ENCODE results near the gene VENTX. TPM values are rescaled to one million over a fixed set of nuclear protein-coding genes. Genes with fewer than 3 reads are reported as not detected.

VENTX gene
- total RNA-seq, 1 experiment from 2014 or later, result not detected

DNA sequence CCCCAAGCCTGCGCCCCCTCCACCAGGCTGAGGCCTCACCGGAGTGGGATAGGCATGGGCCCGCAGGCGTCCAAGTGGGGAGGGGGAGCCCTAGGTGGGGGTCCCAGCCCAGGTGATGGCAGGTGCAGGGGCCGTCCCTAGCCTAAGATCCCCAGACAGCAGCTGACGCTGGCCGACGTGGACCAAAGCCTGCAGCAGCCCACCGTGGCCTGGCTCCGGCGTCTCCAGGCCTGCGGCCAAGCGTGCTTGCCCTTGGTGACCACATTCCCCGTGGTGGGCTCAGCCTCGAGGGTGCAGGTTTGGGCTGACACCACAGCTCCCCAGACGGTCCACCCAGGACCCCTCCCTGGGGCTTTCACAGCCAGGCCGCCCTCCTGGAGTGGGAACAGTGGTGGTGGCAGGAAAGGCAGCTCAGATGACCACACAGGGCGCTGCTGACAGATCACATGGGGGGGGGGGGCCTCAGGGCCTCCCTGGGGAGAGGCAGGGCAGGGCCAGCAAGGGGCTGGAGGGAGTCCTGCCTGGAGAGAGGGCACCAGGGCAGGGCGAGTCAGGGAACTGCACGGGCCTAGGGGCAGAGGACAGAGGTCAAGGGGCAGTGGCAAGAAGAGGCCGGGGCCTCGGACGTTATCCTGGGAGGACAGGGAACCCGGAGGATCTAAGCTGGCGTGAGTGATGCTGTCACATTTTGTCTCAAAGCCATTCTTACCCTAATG lies 39.8 kb downstream of the VENTX start:
- ChIA-PET POLR2A (no interaction called here), CTCF (interaction anchor here (1.2 kb wide), 1 partner anchor 52 kb away, joined by 3 read pairs; no protein-coding TSS in a partner anchor)
- ATAC-seq (0 out of 2 replicates have a peak, but pooled peaks have one; percentile 6), DNase-seq (ENCODE audit: low read depth, low spot score) (no peak)
- Histone ChIP-seq H3K27me3 (ENCODE audit: control insufficient read depth, insufficient read depth, low read length) (no peaks in the 10 kb centered on the region), H3K9me3 (ENCODE audit: control insufficient read depth, insufficient read depth, low read depth, low read length) (no peaks in the 10 kb centered on the region), H3K4me3 (ENCODE audit: low read depth in 2 of 2, low read length in 2 of 2) (no peak overlapping the region), H3K4me1 (ENCODE audit: control insufficient read depth, insufficient read depth, low read length) (peaks cover 44% of the 10 kb centered on the region), H3K36me3 (ENCODE audit: control insufficient read depth, insufficient read depth, low read length) (no peaks in the 10 kb centered on the region; the same call in 1 of the 2 replicates), H3K27ac (ENCODE audit: low read length) (no peak overlapping the region)
- in situ Hi-C loops (cut with HindIII; ENCODE audit: low pct_unique_long_range_greater_than_20kb, low sequenced_read_pairs) (no loop called here), intact Hi-C loops (cut with micrococcal nuclease; ENCODE audit: unreplicated experiment) (no loop called here)
- no peak for TF ChIP-seq POLR2AphosphoS5 (IDR thresholded peaks at IDR 0.05; ENCODE audit: low read depth, low read length)
- TF ChIP-seq, protein P1, sequence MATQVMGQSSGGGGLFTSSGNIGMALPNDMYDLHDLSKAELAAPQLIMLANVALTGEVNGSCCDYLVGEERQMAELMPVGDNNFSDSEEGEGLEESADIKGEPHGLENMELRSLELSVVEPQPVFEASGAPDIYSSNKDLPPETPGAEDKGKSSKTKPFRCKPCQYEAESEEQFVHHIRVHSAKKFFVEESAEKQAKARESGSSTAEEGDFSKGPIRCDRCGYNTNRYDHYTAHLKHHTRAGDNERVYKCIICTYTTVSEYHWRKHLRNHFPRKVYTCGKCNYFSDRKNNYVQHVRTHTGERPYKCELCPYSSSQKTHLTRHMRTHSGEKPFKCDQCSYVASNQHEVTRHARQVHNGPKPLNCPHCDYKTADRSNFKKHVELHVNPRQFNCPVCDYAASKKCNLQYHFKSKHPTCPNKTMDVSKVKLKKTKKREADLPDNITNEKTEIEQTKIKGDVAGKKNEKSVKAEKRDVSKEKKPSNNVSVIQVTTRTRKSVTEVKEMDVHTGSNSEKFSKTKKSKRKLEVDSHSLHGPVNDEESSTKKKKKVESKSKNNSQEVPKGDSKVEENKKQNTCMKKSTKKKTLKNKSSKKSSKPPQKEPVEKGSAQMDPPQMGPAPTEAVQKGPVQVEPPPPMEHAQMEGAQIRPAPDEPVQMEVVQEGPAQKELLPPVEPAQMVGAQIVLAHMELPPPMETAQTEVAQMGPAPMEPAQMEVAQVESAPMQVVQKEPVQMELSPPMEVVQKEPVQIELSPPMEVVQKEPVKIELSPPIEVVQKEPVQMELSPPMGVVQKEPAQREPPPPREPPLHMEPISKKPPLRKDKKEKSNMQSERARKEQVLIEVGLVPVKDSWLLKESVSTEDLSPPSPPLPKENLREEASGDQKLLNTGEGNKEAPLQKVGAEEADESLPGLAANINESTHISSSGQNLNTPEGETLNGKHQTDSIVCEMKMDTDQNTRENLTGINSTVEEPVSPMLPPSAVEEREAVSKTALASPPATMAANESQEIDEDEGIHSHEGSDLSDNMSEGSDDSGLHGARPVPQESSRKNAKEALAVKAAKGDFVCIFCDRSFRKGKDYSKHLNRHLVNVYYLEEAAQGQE (IDR thresholded peaks at IDR 0.05; ENCODE audit: insufficient read depth in 1 of 2, low read depth in 2 of 2, low read length in 1 of 2), result no peak
- no peak for TF ChIP-seq SIN3A (IDR thresholded peaks at IDR 0.05; ENCODE audit: borderline replicate concordance, insufficient read depth, low read depth, low read length)
- TF ChIP-seq TCF7L2 (IDR thresholded peaks at IDR 0.05; ENCODE audit: low read depth, low read length), result no peak; the same call in 1 of the 2 replicates
- TF ChIP-seq, protein P2, sequence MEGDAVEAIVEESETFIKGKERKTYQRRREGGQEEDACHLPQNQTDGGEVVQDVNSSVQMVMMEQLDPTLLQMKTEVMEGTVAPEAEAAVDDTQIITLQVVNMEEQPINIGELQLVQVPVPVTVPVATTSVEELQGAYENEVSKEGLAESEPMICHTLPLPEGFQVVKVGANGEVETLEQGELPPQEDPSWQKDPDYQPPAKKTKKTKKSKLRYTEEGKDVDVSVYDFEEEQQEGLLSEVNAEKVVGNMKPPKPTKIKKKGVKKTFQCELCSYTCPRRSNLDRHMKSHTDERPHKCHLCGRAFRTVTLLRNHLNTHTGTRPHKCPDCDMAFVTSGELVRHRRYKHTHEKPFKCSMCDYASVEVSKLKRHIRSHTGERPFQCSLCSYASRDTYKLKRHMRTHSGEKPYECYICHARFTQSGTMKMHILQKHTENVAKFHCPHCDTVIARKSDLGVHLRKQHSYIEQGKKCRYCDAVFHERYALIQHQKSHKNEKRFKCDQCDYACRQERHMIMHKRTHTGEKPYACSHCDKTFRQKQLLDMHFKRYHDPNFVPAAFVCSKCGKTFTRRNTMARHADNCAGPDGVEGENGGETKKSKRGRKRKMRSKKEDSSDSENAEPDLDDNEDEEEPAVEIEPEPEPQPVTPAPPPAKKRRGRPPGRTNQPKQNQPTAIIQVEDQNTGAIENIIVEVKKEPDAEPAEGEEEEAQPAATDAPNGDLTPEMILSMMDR (IDR thresholded peaks at IDR 0.05), result no peak
- no TSS peak for BruUV-seq (replicated peaks)

DNA sequence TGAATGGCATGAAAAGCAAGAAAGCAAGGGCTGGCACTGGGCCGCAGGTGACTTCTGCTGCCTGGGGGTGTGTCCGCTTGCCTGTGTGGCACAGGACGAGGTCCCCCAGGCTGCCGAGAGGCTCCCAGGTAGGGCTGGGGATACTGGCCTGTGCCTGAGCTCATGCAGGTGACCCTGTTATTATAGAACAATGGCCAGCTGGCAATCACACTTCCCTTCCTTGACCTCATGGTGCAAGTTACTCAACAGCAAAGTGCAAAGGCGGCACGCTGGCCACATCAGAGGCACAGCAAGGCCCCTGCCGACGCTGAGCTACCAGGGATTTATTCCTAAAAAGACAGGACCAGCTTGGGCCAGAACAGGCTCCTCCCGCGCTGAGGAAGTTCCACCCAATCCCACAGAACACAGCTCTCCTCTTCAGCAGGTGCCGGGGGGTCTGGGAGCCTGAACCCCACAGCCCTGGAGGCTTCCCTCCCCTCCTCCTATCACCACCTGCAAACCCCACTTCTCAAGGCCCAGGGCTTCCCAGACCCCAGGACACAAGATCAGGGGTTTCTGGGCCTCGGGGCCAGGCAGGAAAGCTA lies 40.4 kb downstream of the VENTX start:
- DNase-seq (ENCODE audit: low read depth, low spot score) (no peak), ATAC-seq (peak; percentile 8)
- no peak overlapping the region for H3K4me3 ChIP-seq (ENCODE audit: low read depth in 2 of 2, low read length in 2 of 2)
- no peak overlapping the region for H3K27ac ChIP-seq (ENCODE audit: low read length)
- H3K4me1 ChIP-seq (ENCODE audit: control insufficient read depth, insufficient read depth, low read length), result peaks cover 44% of the 10 kb centered on the region
- no peaks in the 10 kb centered on the region; the same call in 1 of the 2 replicates for H3K36me3 ChIP-seq (ENCODE audit: control insufficient read depth, insufficient read depth, low read length)
- H3K9me3 ChIP-seq (ENCODE audit: control insufficient read depth, insufficient read depth, low read depth, low read length), result no peaks in the 10 kb centered on the region
- BruUV-seq (replicated peaks), result no TSS peak
- TF ChIP-seq, protein P2 (IDR thresholded peaks at IDR 0.05), result no peak
- peak; percentile 82 for TF ChIP-seq TCF7L2 (IDR thresholded peaks at IDR 0.05; ENCODE audit: low read depth, low read length)
- no peaks in the 10 kb centered on the region for H3K27me3 ChIP-seq (ENCODE audit: control insufficient read depth, insufficient read depth, low read length)
- ChIA-PET POLR2A (no interaction called here), CTCF (interaction anchor here (1.2 kb wide), 1 partner anchor 51 kb away, joined by 3 read pairs; no protein-coding TSS in a partner anchor)
- intact Hi-C loops (cut with micrococcal nuclease; ENCODE audit: unreplicated experiment) (no loop called here), in situ Hi-C loops (cut with HindIII; ENCODE audit: low pct_unique_long_range_greater_than_20kb, low sequenced_read_pairs) (no loop called here)

Measured in Panc1 (cell line).